Testis (tissue), 3 donors: ENCODE data around the gene PLAAT5. TPM values are rescaled to one million over a fixed set of nuclear protein-coding genes. Genes with fewer than 3 reads are reported as not detected.
"Not testable (repeated sequence)": the region's sequence is repeated elsewhere in the genome, so short reads cannot be mapped to it uniquely, and the experiment has no call there.

ENCODE experiments used
- DNase-seq: peaks from one replicate; pipeline ENCODE4 v3.0.0-alpha.2; 2019
- H3K27ac ChIP-seq, 2 donors: fragments of 200-600 bp; sonication (generic); one replicate each; pipeline ENCODE4 v1.5.1; 2019
- H3K27me3 ChIP-seq: fragments of 200-600 bp; sonication (generic); one replicate; pipeline ENCODE4 v1.5.1; 2019
- H3K36me3 ChIP-seq: fragments of 200-600 bp; sonication (generic); one replicate; pipeline ENCODE4 v1.5.1; 2017; ENCODE audit warnings: low read depth; ENCODE audit errors: missing control alignments
- H3K4me1 ChIP-seq: fragments of 200-600 bp; sonication (generic); one replicate; pipeline ENCODE4 v1.5.1; 2019
- H3K4me3 ChIP-seq, 2 donors: fragments of 200-600 bp; sonication (generic); one replicate each; pipeline ENCODE4 v1.5.1; 2017 to 2019
- H3K9me3 ChIP-seq: fragments of 200-600 bp; sonication (generic); one replicate; pipeline ENCODE4 v1.5.1; 2017
- CTCF ChIP-seq, 3 experiments: fragments of 450-650 bp in 2 of 3; fragments of 200-600 bp in 1 of 3; sonication (generic) in 1 of 3; IDR thresholded peaks; one replicate each; pipeline ENCODE4 v1.5.1; 2016 to 2019; ENCODE audit warnings: antibody characterized with exemption in 3 of 3, mild to moderate bottlenecking in 2 of 3, moderate library complexity in 1 of 3
- POLR2A ChIP-seq: fragments of 450-650 bp; IDR thresholded peaks from one replicate; pipeline ENCODE4 v1.6.1; 2017; ENCODE audit warnings: antibody characterized with exemption, mild to moderate bottlenecking, moderate library complexity
- WGBS, 2 donors: methylation state at CpG; one replicate each; pipeline ENCODE4 v1.1.5; 2018; 5-methylcytosine and 5-hydroxymethylcytosine counted together
- intact Hi-C: fragments of 100-400 bp; cut with DNase I; formaldehyde crosslinking; loops from one replicate; pipeline ENCODE4 v1.15.1; 2023; ENCODE audit warnings: low total_unique reads
- polyA plus RNA-seq: library from polyadenylated mRNA; stranded (reverse); fragments of 350-450 nt; fragmentation: Illumina TruSeq; extraction: RNeasy Lipid Tissue Mini Kit (QIAGEN cat#74804); gene quantifications from one replicate; pipeline ENCODE4 v1.2.3, GENCODE V29; 2014; ENCODE audit warnings: low read depth, low replicate concordance; ENCODE audit not compliant: insufficient read depth
- total RNA-seq, 2 donors: library from RNA; depleted of rRNA; stranded (reverse); fragments of >200 nt; gene quantifications; one replicate each; pipeline ENCODE4 v1.2.3, GENCODE V29; 2016

The PLAAT5 gene
- total and polyA plus RNA-seq, 3 donors from 2014 or later: 60.6 to 148 (median 92.8) TPM

GRCh38 chr11:63443714-63444113 lies 47.3 kb downstream of the PLAAT5 start:
- intact Hi-C loops: no loop called here
- Histone ChIP-seq H3K4me3 (no peak overlapping the region), H3K9me3 (no peaks in the 10 kb centered on the region), H3K27ac (no peak overlapping the region), H3K4me1 (no peaks in the 10 kb centered on the region), H3K27me3 (no peaks in the 10 kb centered on the region), H3K36me3 (no peaks in the 10 kb centered on the region)
- WGBS, 2 donors: 60 to 68% methylated on average over 1 of the region's 1 CpG
- no peak for DNase-seq
- TF ChIP-seq POLR2A (no peak), CTCF (IDR thresholded peaks at IDR 0.05) (no peak)

GRCh38 chr11:63435831-63436230 lies 55.1 kb downstream of the PLAAT5 start:
- H3K4me1 ChIP-seq, H3K9me3 ChIP-seq, H3K27ac ChIP-seq, H3K4me3 ChIP-seq, H3K36me3 ChIP-seq, intact Hi-C loops, H3K27me3 ChIP-seq, DNase-seq: not testable (repeated sequence)
- 20 to 60% methylated on average over 1 to 4 of the region's 4 CpGs for WGBS, 2 donors

- H3K4me1 ChIP-seq, H3K27ac ChIP-seq, H3K9me3 ChIP-seq, H3K36me3 ChIP-seq, H3K4me3 ChIP-seq, intact Hi-C loops, DNase-seq, H3K27me3 ChIP-seq: not testable (repeated sequence)
- WGBS, 2 donors: 75 to 80% methylated on average over 20 to 21 of the region's 22 CpGs
Observed at GRCh38 chr11:63435351-63435750, 55.6 kb downstream of the PLAAT5 start.

- H3K27ac ChIP-seq, H3K9me3 ChIP-seq, DNase-seq, H3K4me1 ChIP-seq, H3K4me3 ChIP-seq, H3K36me3 ChIP-seq, H3K27me3 ChIP-seq, intact Hi-C loops: not testable (repeated sequence)
- WGBS, 2 donors: 0% methylated on average over 1 of the region's 2 CpGs; no CpG with 5 or more reads in 1 of the 2 donors
Observed at GRCh38 chr11:63430731-63431130, 60.2 kb downstream of the PLAAT5 start.

DNA sequence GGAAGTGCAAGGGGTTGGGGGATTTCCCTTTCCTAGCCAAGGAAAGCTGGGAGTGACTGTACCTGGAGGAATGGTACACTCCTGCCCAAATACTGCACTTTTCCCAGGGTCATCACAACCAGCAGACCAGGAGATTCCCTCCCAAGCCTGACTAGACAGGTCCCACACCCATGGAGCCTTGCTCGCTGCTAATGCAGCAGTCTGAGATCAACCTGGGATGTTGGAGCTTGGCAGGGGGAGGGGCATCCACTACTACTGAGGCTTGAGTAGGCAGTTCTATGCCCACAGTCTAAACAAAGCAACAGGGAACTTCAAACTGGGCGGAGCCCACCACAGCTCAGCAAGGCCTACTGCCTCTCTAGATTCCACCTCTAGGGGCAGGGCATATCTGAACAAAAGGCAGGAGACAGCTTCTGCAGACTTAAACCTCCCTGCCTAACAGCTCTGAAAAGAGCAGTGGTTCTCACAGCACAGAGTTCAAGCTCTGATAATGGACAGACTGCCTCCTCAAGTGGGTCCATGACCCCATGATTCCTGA lies 62.9 kb downstream of the PLAAT5 start:
- Histone ChIP-seq H3K27ac (no peak overlapping the region), H3K36me3 (no peaks in the 10 kb centered on the region), H3K27me3 (no peaks in the 10 kb centered on the region), H3K9me3 (no peaks in the 10 kb centered on the region), H3K4me3 (no peak overlapping the region), H3K4me1 (no peaks in the 10 kb centered on the region)
- intact Hi-C loops: no loop called here
- no peak for DNase-seq
- 90 to 93% methylated on average over 2 of the region's 2 CpGs for WGBS, 2 donors
- no peak for TF ChIP-seq POLR2A
- no peak for TF ChIP-seq CTCF (IDR thresholded peaks at IDR 0.05)

- no peaks in the 10 kb centered on the region for H3K9me3 ChIP-seq
- no peaks in the 10 kb centered on the region for H3K27me3 ChIP-seq
- intact Hi-C loops: no loop called here
- H3K36me3 ChIP-seq: no peaks in the 10 kb centered on the region
- WGBS, 2 donors: 38 to 76% methylated on average over 1 to 2 of the region's 2 CpGs
- H3K4me1 ChIP-seq: no peaks in the 10 kb centered on the region
- no peak for DNase-seq
- no peak overlapping the region for H3K4me3 ChIP-seq
- TF ChIP-seq CTCF (IDR thresholded peaks at IDR 0.05) (no peak), POLR2A (no peak)
- no peak overlapping the region for H3K27ac ChIP-seq
Observed at GRCh38 chr11:63417174-63417852, 73.7 kb downstream of the PLAAT5 start.

Other genes with a start within 250 kb of the PLAAT5 start
- not detected for gene SLC22A25, start 247.6 kb downstream of the PLAAT5 start, total RNA-seq
- not detected for gene SLC22A25, start 247.6 kb downstream of the PLAAT5 start, polyA plus RNA-seq
- not detected for gene SLC22A9, start 121.4 kb downstream of the PLAAT5 start, total RNA-seq
- gene SLC22A9, start 121.4 kb downstream of the PLAAT5 start, polyA plus RNA-seq: not detected
- under 1 TPM in 1 of 2 donors, not detected in 1; 0.37 TPM for gene LGALS12, start 14.9 kb upstream of the PLAAT5 start, total RNA-seq
- not detected for gene LGALS12, start 14.9 kb upstream of the PLAAT5 start, polyA plus RNA-seq
- gene PLAAT4, start 45.6 kb upstream of the PLAAT5 start, total RNA-seq: 10 to 100 TPM in 1 of 2 donors, 1 to 10 TPM in 1; 9.8 to 14.2 TPM
- gene PLAAT4, start 45.6 kb upstream of the PLAAT5 start, polyA plus RNA-seq: 35.0 TPM
- gene PLAAT2, start 72.2 kb upstream of the PLAAT5 start, total RNA-seq: 1 to 10 TPM in 1 of 2 donors, under 1 TPM in 1; 0.43 to 1.2 TPM
- 0.66 TPM for gene PLAAT2, start 72.2 kb upstream of the PLAAT5 start, polyA plus RNA-seq
- 100 to 1,000 TPM; 136 to 147 TPM for gene PLAAT3, start 123.3 kb upstream of the PLAAT5 start, total RNA-seq
- 301 TPM for gene PLAAT3, start 123.3 kb upstream of the PLAAT5 start, polyA plus RNA-seq
- 10 to 100 TPM; 51.1 to 63.9 TPM for gene ATL3, start 180.2 kb upstream of the PLAAT5 start, total RNA-seq
- gene ATL3, start 180.2 kb upstream of the PLAAT5 start, polyA plus RNA-seq: 66.4 TPM
- gene RTN3, start 190.3 kb upstream of the PLAAT5 start, total RNA-seq: 10 to 100 TPM; 75.6 to 81.6 TPM
- gene RTN3, start 190.3 kb upstream of the PLAAT5 start, polyA plus RNA-seq: 103 TPM